SH-SY5Y (cell line): ENCODE data around the gene FAM32A.

Experiments used
- GATA2 ChIP-seq: IDR thresholded peaks from 2 replicates; pipeline ENCODE4 v1.6.1; 2011; ENCODE audit warnings: mild to moderate bottlenecking, low read depth, low read length
- GATA3 ChIP-seq: IDR thresholded peaks from 2 replicates; pipeline ENCODE4 v1.6.1; 2011; ENCODE audit warnings: low read depth, mild to moderate bottlenecking, low read length, moderate library complexity

DNA sequence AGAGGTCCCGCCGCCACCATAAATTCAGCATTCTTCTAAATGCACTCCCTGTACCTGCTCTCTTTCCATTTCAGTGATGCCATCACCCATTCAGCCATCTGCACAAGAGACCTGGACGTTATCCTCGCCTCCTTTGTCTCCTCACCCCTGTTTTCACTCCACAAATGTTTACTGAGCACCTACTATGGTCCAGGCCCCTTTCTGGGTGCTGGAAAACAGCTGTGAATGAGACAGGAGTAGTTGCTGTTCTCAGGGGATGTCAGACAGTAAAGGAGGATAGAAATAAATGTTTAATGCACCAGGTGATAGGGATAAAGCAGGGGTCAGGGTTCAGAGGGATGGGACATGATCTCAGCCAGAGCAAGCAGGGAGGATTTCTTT lies 15.8 kb downstream of the FAM32A start:
- TF ChIP-seq GATA2 (no peak), GATA3 (no peak)
